Subcutaneous abdominal adipose tissue (tissue), 5 donors: Measurements from ENCODE around the gene TBC1D21.
A peak's percentile ranks its signal among the peaks of the same experiment; 100 is the strongest.

Experiments used
- H3K27ac ChIP-seq: one replicate; pipeline ENCODE4 v1.7.0; 2013; ENCODE audit warnings: low read depth, mild to moderate bottlenecking, inconsistent platforms, low read length, moderate library complexity
- H3K27me3 ChIP-seq, 5 donors: one replicate each; pipeline ENCODE4 v1.7.0; 2013; ENCODE audit warnings: low read length in 5 of 5, inconsistent platforms in 1 of 5; ENCODE audit not compliant: control insufficient read depth in 5 of 5, insufficient read depth in 4 of 5
- H3K36me3 ChIP-seq, 5 donors: one replicate each; pipeline ENCODE4 v1.7.0; 2013; ENCODE audit warnings: low read length in 5 of 5; ENCODE audit not compliant: control insufficient read depth in 5 of 5, insufficient read depth in 5 of 5
- H3K4me1 ChIP-seq, 5 donors: one replicate each; pipeline ENCODE4 v1.7.0; 2013; ENCODE audit warnings: low read length in 5 of 5, mild to moderate bottlenecking in 3 of 5, moderate library complexity in 1 of 5; ENCODE audit not compliant: control insufficient read depth in 5 of 5, insufficient read depth in 5 of 5
- H3K4me3 ChIP-seq, 5 donors: one replicate each; pipeline ENCODE4 v1.7.0; 2013; ENCODE audit warnings: low read length in 5 of 5, low read depth in 1 of 5
- H3K9ac ChIP-seq, 5 donors: one replicate each; pipeline ENCODE4 v1.7.0; 2013; ENCODE audit warnings: low read length in 5 of 5, mild to moderate bottlenecking in 4 of 5, moderate library complexity in 3 of 5
- H3K9me3 ChIP-seq, 5 donors: one replicate each; pipeline ENCODE4 v1.7.0; 2013; ENCODE audit warnings: low read length in 5 of 5; ENCODE audit not compliant: control insufficient read depth in 5 of 5
- donor health status: healthy.
- donor health status: healthy.
- donor health status: healthy.
- donor health status: healthy.
- donor health status: healthy.

TBC1D21 gene

GRCh38 chr15:73927476-73928240 is 54.3 kb downstream of the TBC1D21 start:
- peak overlapping the region; percentile 13 to 70 (median 54) for H3K9ac ChIP-seq
- peaks cover 16 to 87% (median 83%) of the 10 kb centered on the region in 5 donors for H3K4me1 ChIP-seq
- H3K9me3 ChIP-seq: no peaks in the 10 kb centered on the region
- H3K36me3 ChIP-seq: peaks cover 0 to 5% (median 0%) of the 10 kb centered on the region in 5 donors
- peaks cover 0 to 12% (median 3%) of the 10 kb centered on the region in 5 donors for H3K27me3 ChIP-seq
- peak overlapping the region; percentile 56 to 74 (median 58) for H3K4me3 ChIP-seq
- H3K27ac ChIP-seq: peak overlapping the region; percentile 46

GRCh38 chr15:73928241-73928579 is 54.8 kb downstream of the TBC1D21 start:
- Histone ChIP-seq H3K4me3 (peak overlapping the region; percentile 56 to 74 (median 58)), H3K27ac (peak overlapping the region; percentile 46), H3K9me3 (no peaks in the 10 kb centered on the region), H3K27me3 (peaks cover 0 to 12% (median 3%) of the 10 kb centered on the region in 5 donors), H3K4me1 (peaks cover 13 to 82% (median 78%) of the 10 kb centered on the region in 5 donors), H3K36me3 (peaks cover 0 to 5% (median 0%) of the 10 kb centered on the region in 5 donors), H3K9ac (peak overlapping the region in 3 of 5 donors; percentile 35 to 56 (median 54))

- H3K4me3 ChIP-seq: peak overlapping the region in 2 of 5 donors; percentile 32 to 63
- peaks cover 7 to 74% (median 69%) of the 10 kb centered on the region in 5 donors for H3K4me1 ChIP-seq
- peaks cover 0 to 5% (median 0%) of the 10 kb centered on the region in 5 donors for H3K36me3 ChIP-seq
- H3K9me3 ChIP-seq: no peaks in the 10 kb centered on the region
- peaks cover 0 to 12% (median 3%) of the 10 kb centered on the region in 5 donors for H3K27me3 ChIP-seq
- no peak overlapping the region for H3K9ac ChIP-seq
- H3K27ac ChIP-seq: peak overlapping the region; percentile 13
These were observed 55.7 kb downstream of the TBC1D21 start for GRCh38 chr15:73928971-73929627.

GRCh38 chr15:73930371-73930770 is 57.0 kb downstream of the TBC1D21 start:
- Histone ChIP-seq H3K4me3 (no peak overlapping the region), H3K27ac (peak overlapping the region; percentile 41), H3K4me1 (peaks cover 5 to 71% (median 59%) of the 10 kb centered on the region in 5 donors), H3K36me3 (peaks cover 0 to 5% (median 0%) of the 10 kb centered on the region in 5 donors), H3K9ac (peak overlapping the region in 2 of 5 donors; percentile 10 to 32), H3K9me3 (no peaks in the 10 kb centered on the region), H3K27me3 (peaks cover 0 to 12% (median 3%) of the 10 kb centered on the region in 5 donors)

GRCh38 chr15:73930790-73931281 is 57.5 kb downstream of the TBC1D21 start:
- no peaks in the 10 kb centered on the region for H3K9me3 ChIP-seq
- H3K27me3 ChIP-seq: peaks cover 0 to 12% (median 3%) of the 10 kb centered on the region in 5 donors
- peaks cover 1 to 71% (median 55%) of the 10 kb centered on the region in 5 donors for H3K4me1 ChIP-seq
- H3K4me3 ChIP-seq: no peak overlapping the region
- H3K36me3 ChIP-seq: peaks cover 0 to 5% (median 0%) of the 10 kb centered on the region in 5 donors
- H3K9ac ChIP-seq: peak overlapping the region in 1 of 5 donors; percentile 32
- no peak overlapping the region for H3K27ac ChIP-seq

GRCh38 chr15:73931441-73931840 is 58.1 kb downstream of the TBC1D21 start:
- peaks cover 0 to 12% (median 3%) of the 10 kb centered on the region in 5 donors for H3K27me3 ChIP-seq
- H3K4me1 ChIP-seq: peaks cover 1 to 71% (median 54%) of the 10 kb centered on the region in 5 donors
- no peak overlapping the region for H3K27ac ChIP-seq
- no peak overlapping the region for H3K9ac ChIP-seq
- H3K9me3 ChIP-seq: no peaks in the 10 kb centered on the region
- no peak overlapping the region for H3K4me3 ChIP-seq
- peaks cover 0 to 5% (median 0%) of the 10 kb centered on the region in 5 donors for H3K36me3 ChIP-seq

- Histone ChIP-seq H3K9ac (no peak overlapping the region), H3K4me1 (peaks cover 1 to 65% (median 50%) of the 10 kb centered on the region in 5 donors), H3K4me3 (no peak overlapping the region), H3K27me3 (peaks cover 0 to 12% (median 3%) of the 10 kb centered on the region in 5 donors), H3K9me3 (no peaks in the 10 kb centered on the region), H3K36me3 (peaks cover 0 to 5% (median 0%) of the 10 kb centered on the region in 5 donors), H3K27ac (no peak overlapping the region)
These were observed 59.2 kb downstream of the TBC1D21 start for GRCh38 chr15:73932381-73933191.

GRCh38 chr15:73934281-73934680 is 60.9 kb downstream of the TBC1D21 start:
- Histone ChIP-seq H3K27ac (no peak overlapping the region), H3K9me3 (no peaks in the 10 kb centered on the region), H3K4me3 (no peak overlapping the region), H3K36me3 (peaks cover 0 to 5% (median 0%) of the 10 kb centered on the region in 5 donors), H3K27me3 (peaks cover 0 to 8% (median 0%) of the 10 kb centered on the region in 5 donors), H3K9ac (no peak overlapping the region), H3K4me1 (peaks cover under 1 to 50% (median 33%) of the 10 kb centered on the region in 5 donors)

GRCh38 chr15:73935547-73935946 is 62.2 kb downstream of the TBC1D21 start:
- peaks cover 0 to 8% (median 0%) of the 10 kb centered on the region in 5 donors for H3K27me3 ChIP-seq
- H3K4me3 ChIP-seq: no peak overlapping the region
- no peak overlapping the region for H3K27ac ChIP-seq
- H3K9me3 ChIP-seq: no peaks in the 10 kb centered on the region
- H3K9ac ChIP-seq: no peak overlapping the region
- peaks cover 0 to 5% (median 0%) of the 10 kb centered on the region in 5 donors for H3K36me3 ChIP-seq
- peaks cover 0 to 46% (median 24%) of the 10 kb centered on the region in 5 donors for H3K4me1 ChIP-seq
